Measurements from ENCODE around the gene CFAP74. TPM values are rescaled to one million over a fixed set of nuclear protein-coding genes. Genes with fewer than 3 reads are reported as not detected.

The CFAP74 gene
- total and polyA plus RNA-seq, 2 of the 13 experiments (the other 11 are each of a cell fraction or from before 2014, with no cell fraction given) = 0.27 to 0.62 TPM

DNA sequence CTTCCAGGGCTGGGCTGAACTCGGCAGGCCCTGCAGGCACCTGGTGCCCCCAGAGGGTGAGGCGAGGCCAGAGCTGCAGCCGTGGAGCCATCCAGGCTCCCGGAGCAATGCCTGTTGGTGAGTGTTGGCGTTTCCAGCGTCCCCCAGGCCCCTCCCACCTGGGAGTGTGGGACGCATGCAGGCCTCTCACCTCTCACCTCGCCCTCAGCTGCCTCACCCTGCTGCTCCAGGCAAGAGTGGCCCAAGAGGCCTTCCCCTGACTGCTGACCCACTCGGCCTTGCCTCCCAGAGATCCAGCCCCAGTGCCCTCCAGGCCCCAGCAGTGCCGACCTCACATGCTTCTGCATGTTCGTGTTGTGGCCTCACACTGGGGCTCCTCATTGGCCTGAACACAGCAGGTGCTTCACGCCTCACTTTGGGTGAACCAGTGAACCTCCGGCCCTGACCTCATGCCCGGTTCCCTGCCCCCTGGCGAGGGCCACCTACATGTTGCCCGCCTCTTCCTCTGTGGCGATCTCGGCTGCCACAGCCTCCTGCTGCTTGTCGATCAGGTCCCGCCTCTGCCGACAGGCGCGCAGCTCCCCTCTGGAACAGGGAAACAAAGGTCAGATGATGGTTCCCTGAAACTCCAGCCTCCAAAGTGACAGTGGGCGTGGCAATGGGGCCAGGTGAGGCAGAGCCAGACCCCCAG lies 17.0 kb downstream of the CFAP74 start (continued):
- TF ChIP-seq, protein P1, sequence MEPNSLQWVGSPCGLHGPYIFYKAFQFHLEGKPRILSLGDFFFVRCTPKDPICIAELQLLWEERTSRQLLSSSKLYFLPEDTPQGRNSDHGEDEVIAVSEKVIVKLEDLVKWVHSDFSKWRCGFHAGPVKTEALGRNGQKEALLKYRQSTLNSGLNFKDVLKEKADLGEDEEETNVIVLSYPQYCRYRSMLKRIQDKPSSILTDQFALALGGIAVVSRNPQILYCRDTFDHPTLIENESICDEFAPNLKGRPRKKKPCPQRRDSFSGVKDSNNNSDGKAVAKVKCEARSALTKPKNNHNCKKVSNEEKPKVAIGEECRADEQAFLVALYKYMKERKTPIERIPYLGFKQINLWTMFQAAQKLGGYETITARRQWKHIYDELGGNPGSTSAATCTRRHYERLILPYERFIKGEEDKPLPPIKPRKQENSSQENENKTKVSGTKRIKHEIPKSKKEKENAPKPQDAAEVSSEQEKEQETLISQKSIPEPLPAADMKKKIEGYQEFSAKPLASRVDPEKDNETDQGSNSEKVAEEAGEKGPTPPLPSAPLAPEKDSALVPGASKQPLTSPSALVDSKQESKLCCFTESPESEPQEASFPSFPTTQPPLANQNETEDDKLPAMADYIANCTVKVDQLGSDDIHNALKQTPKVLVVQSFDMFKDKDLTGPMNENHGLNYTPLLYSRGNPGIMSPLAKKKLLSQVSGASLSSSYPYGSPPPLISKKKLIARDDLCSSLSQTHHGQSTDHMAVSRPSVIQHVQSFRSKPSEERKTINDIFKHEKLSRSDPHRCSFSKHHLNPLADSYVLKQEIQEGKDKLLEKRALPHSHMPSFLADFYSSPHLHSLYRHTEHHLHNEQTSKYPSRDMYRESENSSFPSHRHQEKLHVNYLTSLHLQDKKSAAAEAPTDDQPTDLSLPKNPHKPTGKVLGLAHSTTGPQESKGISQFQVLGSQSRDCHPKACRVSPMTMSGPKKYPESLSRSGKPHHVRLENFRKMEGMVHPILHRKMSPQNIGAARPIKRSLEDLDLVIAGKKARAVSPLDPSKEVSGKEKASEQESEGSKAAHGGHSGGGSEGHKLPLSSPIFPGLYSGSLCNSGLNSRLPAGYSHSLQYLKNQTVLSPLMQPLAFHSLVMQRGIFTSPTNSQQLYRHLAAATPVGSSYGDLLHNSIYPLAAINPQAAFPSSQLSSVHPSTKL (CRISPR knock-in tag; IDR thresholded peaks at IDR 0.05) = no peak
- TF ChIP-seq ZBTB21 (CRISPR knock-in tag; IDR thresholded peaks at IDR 0.05) = no peak
- TF ChIP-seq TBX3 (IDR thresholded peaks at IDR 0.05; ENCODE audit: borderline replicate concordance) = no peak
- TF ChIP-seq BCL6 (CRISPR knock-in tag; IDR thresholded peaks at IDR 0.05) = no peak
- TF ChIP-seq GRHL1 (CRISPR knock-in tag; conservative IDR thresholded peaks at IDR 0.05) = no peak
- no peak for TF ChIP-seq ZNF317 (CRISPR knock-in tag; IDR thresholded peaks at IDR 0.05)
- TF ChIP-seq, protein P2, sequence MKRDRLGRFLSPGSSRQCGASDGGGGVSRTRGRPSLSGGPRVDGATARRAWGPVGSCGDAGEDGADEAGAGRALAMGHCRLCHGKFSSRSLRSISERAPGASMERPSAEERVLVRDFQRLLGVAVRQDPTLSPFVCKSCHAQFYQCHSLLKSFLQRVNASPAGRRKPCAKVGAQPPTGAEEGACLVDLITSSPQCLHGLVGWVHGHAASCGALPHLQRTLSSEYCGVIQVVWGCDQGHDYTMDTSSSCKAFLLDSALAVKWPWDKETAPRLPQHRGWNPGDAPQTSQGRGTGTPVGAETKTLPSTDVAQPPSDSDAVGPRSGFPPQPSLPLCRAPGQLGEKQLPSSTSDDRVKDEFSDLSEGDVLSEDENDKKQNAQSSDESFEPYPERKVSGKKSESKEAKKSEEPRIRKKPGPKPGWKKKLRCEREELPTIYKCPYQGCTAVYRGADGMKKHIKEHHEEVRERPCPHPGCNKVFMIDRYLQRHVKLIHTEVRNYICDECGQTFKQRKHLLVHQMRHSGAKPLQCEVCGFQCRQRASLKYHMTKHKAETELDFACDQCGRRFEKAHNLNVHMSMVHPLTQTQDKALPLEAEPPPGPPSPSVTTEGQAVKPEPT (CRISPR knock-in tag; IDR thresholded peaks at IDR 0.05; ENCODE audit: low read depth) = 0 out of 2 replicates have a peak, but pooled peaks have one; percentile 58
- TF ChIP-seq, protein P3, sequence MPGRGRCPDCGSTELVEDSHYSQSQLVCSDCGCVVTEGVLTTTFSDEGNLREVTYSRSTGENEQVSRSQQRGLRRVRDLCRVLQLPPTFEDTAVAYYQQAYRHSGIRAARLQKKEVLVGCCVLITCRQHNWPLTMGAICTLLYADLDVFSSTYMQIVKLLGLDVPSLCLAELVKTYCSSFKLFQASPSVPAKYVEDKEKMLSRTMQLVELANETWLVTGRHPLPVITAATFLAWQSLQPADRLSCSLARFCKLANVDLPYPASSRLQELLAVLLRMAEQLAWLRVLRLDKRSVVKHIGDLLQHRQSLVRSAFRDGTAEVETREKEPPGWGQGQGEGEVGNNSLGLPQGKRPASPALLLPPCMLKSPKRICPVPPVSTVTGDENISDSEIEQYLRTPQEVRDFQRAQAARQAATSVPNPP (CRISPR knock-in tag; IDR thresholded peaks at IDR 0.05) = no peak
- TF ChIP-seq, protein P4, sequence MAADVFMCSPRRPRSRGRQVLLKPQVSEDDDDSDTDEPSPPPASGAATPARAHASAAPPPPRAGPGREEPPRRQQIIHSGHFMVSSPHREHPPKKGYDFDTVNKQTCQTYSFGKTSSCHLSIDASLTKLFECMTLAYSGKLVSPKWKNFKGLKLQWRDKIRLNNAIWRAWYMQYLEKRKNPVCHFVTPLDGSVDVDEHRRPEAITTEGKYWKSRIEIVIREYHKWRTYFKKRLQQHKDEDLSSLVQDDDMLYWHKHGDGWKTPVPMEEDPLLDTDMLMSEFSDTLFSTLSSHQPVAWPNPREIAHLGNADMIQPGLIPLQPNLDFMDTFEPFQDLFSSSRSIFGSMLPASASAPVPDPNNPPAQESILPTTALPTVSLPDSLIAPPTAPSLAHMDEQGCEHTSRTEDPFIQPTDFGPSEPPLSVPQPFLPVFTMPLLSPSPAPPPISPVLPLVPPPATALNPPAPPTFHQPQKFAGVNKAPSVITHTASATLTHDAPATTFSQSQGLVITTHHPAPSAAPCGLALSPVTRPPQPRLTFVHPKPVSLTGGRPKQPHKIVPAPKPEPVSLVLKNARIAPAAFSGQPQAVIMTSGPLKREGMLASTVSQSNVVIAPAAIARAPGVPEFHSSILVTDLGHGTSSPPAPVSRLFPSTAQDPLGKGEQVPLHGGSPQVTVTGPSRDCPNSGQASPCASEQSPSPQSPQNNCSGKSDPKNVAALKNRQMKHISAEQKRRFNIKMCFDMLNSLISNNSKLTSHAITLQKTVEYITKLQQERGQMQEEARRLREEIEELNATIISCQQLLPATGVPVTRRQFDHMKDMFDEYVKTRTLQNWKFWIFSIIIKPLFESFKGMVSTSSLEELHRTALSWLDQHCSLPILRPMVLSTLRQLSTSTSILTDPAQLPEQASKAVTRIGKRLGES (CRISPR knock-in tag; IDR thresholded peaks at IDR 0.05; ENCODE audit: borderline replicate concordance) = no peak
- no peak for TF ChIP-seq ZNF20 (CRISPR knock-in tag; IDR thresholded peaks at IDR 0.05)
- TF ChIP-seq SMAD1 (CRISPR knock-in tag; IDR thresholded peaks at IDR 0.05; ENCODE audit: borderline replicate concordance, low read depth) = peak; percentile 60; the same call in 1 of the 2 replicates
- TF ChIP-seq ZNF713 (CRISPR knock-in tag; IDR thresholded peaks at IDR 0.05) = no peak
- TF ChIP-seq ZNF607 (CRISPR knock-in tag; IDR thresholded peaks at IDR 0.05; ENCODE audit: borderline replicate concordance) = no peak
- TF ChIP-seq HNF4G (IDR thresholded peaks at IDR 0.05; ENCODE audit: borderline replicate concordance, low read depth, low read length) = no peak
- TF ChIP-seq HNF4G (CRISPR knock-in tag; IDR thresholded peaks at IDR 0.05; ENCODE audit: borderline replicate concordance, low read depth) = no peak
- TF ChIP-seq CREM (IDR thresholded peaks at IDR 0.05) = no peak
- no peak for TF ChIP-seq CREM (CRISPR knock-in tag; IDR thresholded peaks at IDR 0.05)
- TF ChIP-seq ISL2 (CRISPR knock-in tag; IDR thresholded peaks at IDR 0.05) = no peak

Measured in HepG2 (cell line).